Upper lobe of left lung (tissue), 6 donors: ENCODE data around the gene GSTA5. TPM values are rescaled to one million over a fixed set of nuclear protein-coding genes. Genes with fewer than 3 reads are reported as not detected.

ENCODE experiments used
- ATAC-seq, 2 donors: fragments of 200-7000 bp; cut with Tn5 transposase; one replicate each; pipeline ENCODE4 v1.9.1; 2022; ENCODE audit warnings: mild to moderate bottlenecking in 2 of 2, moderate library complexity in 2 of 2; ENCODE audit not compliant: low FRiP score in 2 of 2
- DNase-seq, 2 donors: peaks; one replicate each; pipeline ENCODE4 v3.0.0-alpha.2; 2019 to 2020
- H3K27ac ChIP-seq, 4 donors: fragments of 200-600 bp; sonication (generic); one replicate each; pipeline ENCODE4 v1.5.1; 2016 to 2019
- H3K27me3 ChIP-seq, 4 donors: fragments of 200-600 bp; sonication (generic); one replicate each; pipeline ENCODE4 v1.5.1; 2017 to 2019
- H3K36me3 ChIP-seq, 4 donors: fragments of 200-600 bp; sonication (generic); one replicate each; pipeline ENCODE4 v1.5.1; 2016 to 2019
- H3K4me1 ChIP-seq, 4 donors: fragments of 200-600 bp; sonication (generic); one replicate each; pipeline ENCODE4 v1.5.1; 2018 to 2019
- H3K4me3 ChIP-seq, 4 donors: fragments of 200-600 bp; sonication (generic); one replicate each; pipeline ENCODE4 v1.5.1; 2017 to 2019; ENCODE audit warnings: mild to moderate bottlenecking in 2 of 4, moderate library complexity in 1 of 4
- H3K9me3 ChIP-seq, 4 donors: fragments of 200-600 bp; sonication (generic); one replicate each; pipeline ENCODE4 v1.5.1; 2018 to 2019
- CTCF ChIP-seq, 6 experiments: fragments of 450-650 bp in 4 of 6; fragments of 200-600 bp in 2 of 6; sonication (generic) in 2 of 6; IDR thresholded peaks; one replicate each; pipeline ENCODE4 v1.5.1; 2016 to 2019; ENCODE audit warnings: antibody characterized with exemption in 6 of 6
- EP300 ChIP-seq, 4 donors: sonication (generic); formaldehyde crosslinking; IDR thresholded peaks; one replicate each; pipeline ENCODE4 v1.5.1; 2017; ENCODE audit warnings: antibody characterized with exemption in 4 of 4, control low read depth in 2 of 4
- POLR2A ChIP-seq, 4 donors: fragments of 450-650 bp; IDR thresholded peaks; one replicate each; pipeline ENCODE4 v1.5.1; 2016 to 2017; ENCODE audit warnings: antibody characterized with exemption in 4 of 4, mild to moderate bottlenecking in 2 of 4
- POLR2AphosphoS5 ChIP-seq, 2 donors: sonication (generic); formaldehyde crosslinking; IDR thresholded peaks; one replicate each; pipeline ENCODE4 v1.5.1; 2017; ENCODE audit warnings: antibody characterized with exemption in 2 of 2
- WGBS, 2 donors: methylation state at CpG; one replicate each; pipeline ENCODE4 v1.1.5; 2017 to 2018; 5-methylcytosine and 5-hydroxymethylcytosine counted together
- total RNA-seq, 6 donors: library from RNA; depleted of rRNA in 4 of 6; stranded (reverse); fragments of >200 nt in 4 of 6; gene quantifications; one replicate each; pipeline versions ENCODE4 v1.1.0 to v1.2.1, GENCODE V29; 2016 to 2021
- donor health status: DM: no; HTN: no; CAD: no; lungs with moderate emphysema.
- donor health status: DM: no; HTN: yes; CAD: no; lungs with severe emphysema.

GSTA5 gene
- not detected for total RNA-seq

- ATAC-seq (peak in 1 of 2 donors; percentile 73), DNase-seq (peak in 1 of 2 donors; percentile 37)
Observed at GRCh38 chr6:52840763-52841585, at the start of gene GSTA5. GSTA5 (minus strand) TSS chr6:52840813.

GRCh38 chr6:52890018-52890417 is 49.4 kb upstream of the GSTA5 start:
- Histone ChIP-seq H3K9me3 (no peaks in the 10 kb centered on the region), H3K4me1 (no peaks in the 10 kb centered on the region), H3K4me3 (no peak overlapping the region), H3K36me3 (no peaks in the 10 kb centered on the region), H3K27me3 (no peaks in the 10 kb centered on the region), H3K27ac (no peak overlapping the region)
- TF ChIP-seq EP300 (IDR thresholded peaks at IDR 0.05) (no peak), CTCF (IDR thresholded peaks at IDR 0.05) (no peak), POLR2A (IDR thresholded peaks at IDR 0.05) (no peak), POLR2AphosphoS5 (IDR thresholded peaks at IDR 0.05) (no peak)
- ATAC-seq (no peak), DNase-seq (no peak)
- WGBS, 2 donors, result 74 to 84% methylated on average over 3 of the region's 3 CpGs

More at GRCh38 chr6:52840763-52841585, at the start of gene GSTA5:
- Histone ChIP-seq H3K9me3 (no peaks in the 10 kb centered on the region), H3K27ac (no peak within 1 kb of the TSS), H3K4me3 (no peak within 1 kb of the TSS), H3K27me3 (no peaks in the 10 kb centered on the region), H3K4me1 (peaks cover 0 to 6% (median 0%) of the 10 kb centered on the region in 4 donors), H3K36me3 (no peaks in the 10 kb centered on the region)
- TF ChIP-seq EP300 (IDR thresholded peaks at IDR 0.05) (no peak), POLR2AphosphoS5 (IDR thresholded peaks at IDR 0.05) (no peak), CTCF (IDR thresholded peaks at IDR 0.05) (no peak), POLR2A (IDR thresholded peaks at IDR 0.05) (no peak)
- 65 to 78% methylated on average over 5 of the region's 5 CpGs for WGBS, 2 donors

GRCh38 chr6:52887910-52888524 is 47.4 kb upstream of the GSTA5 start:
- no peak overlapping the region for H3K4me3 ChIP-seq
- H3K9me3 ChIP-seq, result no peaks in the 10 kb centered on the region
- H3K4me1 ChIP-seq, result no peaks in the 10 kb centered on the region
- no peak overlapping the region for H3K27ac ChIP-seq
- TF ChIP-seq EP300 (IDR thresholded peaks at IDR 0.05) (no peak), CTCF (IDR thresholded peaks at IDR 0.05) (no peak), POLR2AphosphoS5 (IDR thresholded peaks at IDR 0.05) (no peak)
- no peaks in the 10 kb centered on the region for H3K27me3 ChIP-seq
- WGBS, 2 donors, result 83 to 91% methylated on average over 3 of the region's 3 CpGs
- H3K36me3 ChIP-seq, result no peaks in the 10 kb centered on the region
- DNase-seq, result no peak
- ATAC-seq, result no peak

GRCh38 chr6:52881996-52882841 is 41.6 kb upstream of the GSTA5 start:
- Histone ChIP-seq H3K9me3 (no peaks in the 10 kb centered on the region), H3K27me3 (no peaks in the 10 kb centered on the region), H3K4me1 (peaks cover 4 to 8% (median 6%) of the 10 kb centered on the region in 4 donors), H3K36me3 (no peaks in the 10 kb centered on the region), H3K27ac (peak overlapping the region; percentile 43 to 88 (median 70)), H3K4me3 (peak overlapping the region; percentile 26 to 61 (median 54))
- TF ChIP-seq EP300 (IDR thresholded peaks at IDR 0.05) (no peak), CTCF (IDR thresholded peaks at IDR 0.05) (peak; percentile 66 to 82 (median 76)), POLR2A (IDR thresholded peaks at IDR 0.05) (peak in 1 of 4 donors; percentile 35), POLR2AphosphoS5 (IDR thresholded peaks at IDR 0.05) (no peak)
- ATAC-seq, result peak; percentile 97 to 98
- peak in 1 of 2 donors; percentile 77 for DNase-seq
- WGBS, 2 donors, result 9 to 13% methylated on average over 17 to 18 of the region's 18 CpGs
